GM18511 (cell line): ENCODE results near the gene NECTIN4.
"Not testable (repeated sequence)": the region's sequence is repeated elsewhere in the genome, so short reads cannot be mapped to it uniquely, and the experiment has no call there.

ENCODE experiments used
- ATAC-seq: cut with Tn5 transposase; IDR thresholded peaks from one replicate; pipeline ENCODE4 v1.9.1; 2021; ENCODE audit warnings: mild to moderate bottlenecking, moderate library complexity; ENCODE audit not compliant: unreplicated experiment

The NECTIN4 gene

DNA sequence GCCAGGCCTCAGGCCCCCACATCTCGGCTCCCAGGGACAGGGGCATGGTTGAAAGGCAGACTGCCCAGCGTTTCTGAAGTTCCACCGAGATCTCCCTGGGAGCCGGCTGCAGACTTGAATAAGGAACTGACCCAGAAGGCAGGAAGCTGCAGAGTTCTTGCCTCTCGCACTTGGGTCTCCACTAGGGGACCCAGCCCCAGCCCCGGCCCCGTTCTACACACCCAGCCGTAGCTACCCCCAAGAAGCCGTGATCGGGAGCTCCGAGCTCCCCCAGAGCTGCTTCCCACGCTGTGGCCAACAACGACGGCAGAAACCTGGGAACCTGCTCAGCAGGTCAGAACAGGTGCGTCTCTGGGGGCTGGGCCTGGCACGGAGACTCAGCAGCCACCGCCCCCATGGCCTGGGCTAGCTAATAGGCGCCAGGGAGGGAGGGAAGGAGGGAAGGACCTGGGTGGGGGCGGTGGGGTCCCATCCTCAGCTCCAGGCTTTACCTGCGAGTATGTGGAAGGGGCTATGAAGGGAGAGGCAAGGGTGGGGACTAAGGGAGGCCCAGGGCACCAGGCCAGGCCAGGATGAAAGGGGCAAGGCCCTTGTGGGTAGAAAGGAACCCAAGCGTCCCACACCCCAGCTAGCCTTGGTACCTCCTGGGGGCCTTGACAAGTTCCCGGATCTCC is at the start of gene NECTIN4:
Gene NECTIN4 (minus strand): TSS at position 308 of the 674 bp plus-strand sequence. CDS start 262 bp downstream, at position 46.
- no peak for ATAC-seq

DNA sequence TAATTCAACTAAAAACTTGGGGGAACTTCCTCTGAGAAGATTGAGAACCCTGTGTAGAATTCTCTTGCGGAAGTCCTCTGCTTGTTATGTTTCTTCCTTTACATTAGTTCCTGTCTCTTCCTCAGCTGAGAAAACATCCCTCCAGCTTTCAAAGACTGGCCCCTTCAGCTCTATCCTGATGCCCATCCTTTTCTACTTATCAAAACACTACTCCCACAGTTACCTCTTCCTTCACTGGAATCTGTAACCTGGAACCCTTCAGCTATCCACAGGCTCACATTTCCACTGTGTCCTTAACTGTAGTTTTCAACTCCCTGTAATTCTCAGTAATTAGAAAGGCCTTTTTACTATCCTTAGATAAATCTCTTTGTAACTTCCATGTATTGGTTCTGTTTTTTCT is 49.1 kb upstream of the NECTIN4 start:
- no peak for ATAC-seq

DNA sequence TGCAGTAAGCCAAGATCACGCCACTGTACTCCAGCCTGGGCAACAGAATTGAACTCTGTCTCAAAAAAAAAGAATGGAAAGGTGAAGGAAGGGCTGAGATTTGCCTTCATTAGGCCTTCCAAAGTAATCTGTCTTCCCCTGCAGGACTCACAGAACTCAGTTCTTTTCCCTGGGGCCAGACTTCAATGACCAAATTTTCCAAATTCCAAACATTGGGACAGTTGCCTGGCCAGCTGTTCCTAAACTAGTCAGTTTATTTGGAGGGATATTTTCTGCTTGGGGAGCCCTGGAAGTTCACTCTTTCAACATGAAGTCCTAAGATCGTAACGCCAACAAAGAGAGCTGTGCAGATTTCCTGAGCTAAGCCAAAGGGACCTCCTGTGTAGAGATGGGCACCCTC is 48.5 kb upstream of the NECTIN4 start:
- no peak for ATAC-seq

DNA sequence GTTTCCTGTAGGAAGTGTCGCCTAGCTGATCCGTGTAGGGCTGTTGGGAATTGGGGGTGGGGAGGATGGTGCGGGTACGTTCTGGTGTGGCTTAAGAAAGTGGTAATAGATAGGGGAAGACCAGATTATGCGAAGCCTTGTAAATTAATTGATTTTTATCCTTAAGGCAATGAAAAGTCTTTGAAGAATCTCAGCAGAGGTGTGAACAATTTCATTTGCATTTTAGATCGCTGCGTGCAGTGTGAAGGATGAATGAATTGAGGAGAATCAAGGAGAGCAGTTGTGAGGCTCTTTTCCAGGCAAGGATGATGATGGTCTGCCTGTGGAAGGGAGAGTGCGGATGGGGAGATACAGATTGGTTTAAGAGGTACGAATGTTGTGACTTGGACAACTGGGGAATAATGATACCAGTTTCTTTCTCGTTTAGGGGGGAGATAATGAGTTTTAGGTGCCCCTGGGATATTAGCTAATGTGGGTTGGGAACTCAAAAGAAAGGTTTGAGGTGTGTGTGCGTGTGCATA is 43.9 kb upstream of the NECTIN4 start:
- ATAC-seq, result peak; percentile 8

DNA sequence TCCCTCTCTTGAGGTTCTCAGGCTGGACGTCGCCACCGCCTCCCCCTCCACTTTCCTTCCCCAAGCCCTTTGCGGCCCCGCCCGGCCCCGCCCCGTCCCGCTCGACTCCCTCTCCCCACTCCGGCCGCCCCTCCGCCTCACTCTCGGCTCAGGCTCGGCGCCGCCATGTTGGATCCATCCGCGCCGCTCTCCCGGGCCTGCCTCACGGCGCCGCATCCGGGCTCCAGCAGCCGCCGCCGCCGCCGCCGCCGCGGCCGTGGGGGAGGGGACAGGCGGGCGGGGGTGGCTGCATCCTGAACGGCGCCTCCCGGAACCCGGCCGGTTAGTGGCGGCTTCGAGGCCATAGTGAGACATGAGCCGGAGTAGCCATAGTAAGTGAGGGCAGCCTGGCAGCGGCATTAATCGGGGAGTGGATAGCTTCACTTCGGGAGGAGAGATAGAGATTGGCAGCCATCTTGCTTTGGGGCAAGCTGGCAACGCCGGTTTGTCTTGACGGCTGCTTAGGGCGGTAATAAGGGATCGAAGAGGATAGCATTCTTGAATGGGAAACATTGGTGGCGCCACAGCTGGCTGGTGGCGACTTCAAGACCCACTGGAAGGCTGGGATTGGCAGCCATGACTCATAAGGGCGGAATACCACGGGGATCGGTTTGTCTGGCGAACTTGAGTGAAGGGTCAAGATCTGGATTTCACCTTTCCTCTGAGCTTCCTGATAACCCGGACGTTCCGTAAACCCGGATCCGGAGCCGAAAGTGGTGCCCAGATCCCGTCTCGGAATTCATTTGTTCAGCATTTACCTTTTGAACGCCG is 43.3 kb upstream of the NECTIN4 start, which contains the start of gene DEDD:
Gene DEDD (minus strand): TSS at position 258 of the 810 bp plus-strand sequence. CDS start 8,205 bp downstream, outside the sequence.
- peak; percentile 97 for ATAC-seq

DNA sequence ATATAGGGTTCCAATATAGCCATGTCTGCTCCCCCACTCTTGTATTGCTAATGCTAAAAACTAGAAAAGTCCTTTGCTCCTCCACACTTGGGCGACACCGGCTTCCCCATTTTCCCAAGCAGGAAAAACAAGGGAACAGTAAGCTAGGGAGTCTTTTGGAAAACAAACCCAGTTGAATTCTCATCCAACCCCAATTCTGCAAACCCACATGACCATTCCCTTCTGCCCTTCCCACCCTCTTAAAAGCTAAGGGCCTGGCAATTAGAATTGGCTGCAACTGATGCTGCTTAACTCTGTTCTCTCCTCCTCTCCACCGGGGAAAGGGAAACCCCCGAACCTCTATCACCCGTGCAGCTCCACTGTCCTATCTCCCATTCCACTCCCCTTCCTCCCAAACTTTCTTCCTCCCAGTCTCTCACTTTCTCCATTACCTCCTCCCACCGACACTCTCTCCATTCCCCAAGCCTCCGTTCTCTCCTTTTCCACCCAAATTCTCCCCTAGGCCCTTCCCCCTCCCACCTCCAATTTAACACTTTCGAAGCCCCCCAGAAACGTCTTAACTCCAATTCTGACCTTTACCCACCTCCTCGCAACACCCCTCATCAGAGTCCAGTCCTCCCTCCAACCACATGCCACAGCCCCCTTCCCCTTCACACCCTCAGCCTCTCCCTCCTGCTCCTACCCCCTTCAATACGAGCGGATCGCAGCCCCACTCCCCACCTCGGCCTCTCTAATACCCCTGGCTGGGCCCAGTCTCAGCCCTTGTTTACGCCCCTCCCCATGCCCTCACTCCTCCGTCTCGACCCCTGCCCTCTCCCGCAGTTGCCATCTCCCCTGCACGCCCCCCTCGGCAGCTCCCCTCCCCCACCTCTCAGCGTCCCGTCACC is 42.4 kb upstream of the NECTIN4 start:
- no peak for ATAC-seq

DNA sequence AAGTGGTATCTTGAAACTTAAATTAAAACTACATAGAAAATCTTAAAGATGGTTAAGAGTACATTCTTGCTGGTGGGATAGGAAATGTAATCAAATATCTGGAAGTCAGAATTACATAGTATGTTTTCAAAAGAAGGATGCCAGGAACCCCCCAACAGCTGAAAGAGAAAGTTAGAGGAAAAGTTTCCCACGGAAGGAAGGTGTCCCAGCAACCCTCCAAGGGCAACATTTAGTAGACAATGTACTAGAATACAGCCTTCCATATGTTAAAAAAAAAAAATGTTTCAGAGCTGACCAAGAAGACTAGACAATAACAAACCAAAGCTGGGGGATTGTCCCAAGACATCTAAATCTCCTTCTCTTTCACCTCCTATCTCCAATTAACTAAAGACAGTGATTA is 40.9 kb upstream of the NECTIN4 start:
- no peak for ATAC-seq

DNA sequence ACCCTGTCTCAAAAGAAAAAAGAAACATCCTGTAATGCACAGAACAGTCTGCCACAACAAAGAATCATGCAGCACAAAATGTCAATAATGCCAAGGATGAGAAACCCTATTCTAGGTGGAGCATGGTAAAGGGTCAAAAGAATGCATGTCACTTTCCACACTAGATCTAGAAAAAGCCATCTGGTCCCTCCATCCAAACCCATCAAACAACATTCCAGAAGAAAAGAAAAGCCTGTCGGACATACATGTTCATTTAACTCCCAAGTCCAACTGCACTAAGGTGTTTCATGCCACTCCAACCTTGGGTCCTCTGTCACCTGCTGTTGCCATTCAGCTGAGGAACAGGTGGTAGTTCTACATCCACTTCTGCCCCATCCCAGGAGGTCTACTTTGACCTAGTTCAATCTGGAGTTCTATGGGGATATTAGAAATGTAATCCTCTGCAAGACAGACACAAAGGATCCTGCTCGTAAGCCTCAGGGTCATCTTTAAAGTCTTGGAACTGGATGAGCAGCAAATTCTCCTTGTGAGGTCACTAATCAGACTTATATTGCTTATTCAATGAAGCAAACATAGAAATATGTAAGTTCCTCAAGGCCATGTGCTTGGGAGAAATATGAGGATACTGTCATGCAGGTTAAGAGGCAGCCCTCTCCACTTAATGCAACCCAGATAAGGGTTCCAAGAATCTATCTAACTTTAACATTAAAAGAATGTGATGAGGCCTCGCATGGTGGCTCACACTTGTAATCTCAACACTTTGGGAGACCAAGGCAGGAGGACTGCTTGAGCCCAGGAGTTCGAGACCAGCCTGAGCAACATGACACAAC is 39.4 kb upstream of the NECTIN4 start:
- ATAC-seq, result no peak

DNA sequence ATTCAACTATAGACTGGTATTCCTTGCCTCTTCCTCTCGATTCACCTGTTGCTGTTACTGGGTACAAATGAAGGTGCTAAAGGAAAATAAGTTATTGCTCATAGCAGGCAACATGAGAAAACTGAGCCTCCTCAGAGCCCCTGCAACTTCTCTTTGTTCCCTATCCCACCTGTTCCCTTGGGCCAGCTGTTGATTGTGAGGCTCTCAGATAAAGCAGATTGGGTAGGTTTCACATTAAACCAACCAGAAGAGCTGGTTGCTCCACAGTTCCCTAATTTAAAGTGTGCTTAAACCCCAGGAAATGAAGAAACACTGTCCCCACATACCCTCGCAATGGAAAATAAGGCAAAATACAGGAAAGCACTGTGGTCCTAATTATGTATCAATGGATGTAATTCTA is 38.3 kb upstream of the NECTIN4 start:
- no peak for ATAC-seq

DNA sequence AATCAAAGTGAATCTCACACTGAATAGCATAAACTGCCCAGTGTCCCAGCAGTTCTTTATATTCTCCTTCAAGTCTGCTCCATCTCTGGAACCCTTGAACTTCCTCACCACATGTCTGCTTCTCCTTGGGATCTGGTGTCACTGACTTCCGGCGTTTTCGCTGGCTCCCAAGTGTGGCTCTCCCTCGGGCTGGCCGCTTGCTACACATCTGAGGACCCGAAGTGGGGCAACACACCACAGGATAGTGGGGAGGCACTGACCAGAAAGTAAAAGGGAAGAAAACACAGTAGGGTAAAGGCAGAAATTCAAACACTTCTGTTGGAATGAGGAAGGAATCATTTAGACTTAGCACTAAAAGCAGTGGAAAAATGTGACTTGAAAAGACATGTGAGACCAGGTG is 33.6 kb upstream of the NECTIN4 start:
- ATAC-seq, result no peak

DNA sequence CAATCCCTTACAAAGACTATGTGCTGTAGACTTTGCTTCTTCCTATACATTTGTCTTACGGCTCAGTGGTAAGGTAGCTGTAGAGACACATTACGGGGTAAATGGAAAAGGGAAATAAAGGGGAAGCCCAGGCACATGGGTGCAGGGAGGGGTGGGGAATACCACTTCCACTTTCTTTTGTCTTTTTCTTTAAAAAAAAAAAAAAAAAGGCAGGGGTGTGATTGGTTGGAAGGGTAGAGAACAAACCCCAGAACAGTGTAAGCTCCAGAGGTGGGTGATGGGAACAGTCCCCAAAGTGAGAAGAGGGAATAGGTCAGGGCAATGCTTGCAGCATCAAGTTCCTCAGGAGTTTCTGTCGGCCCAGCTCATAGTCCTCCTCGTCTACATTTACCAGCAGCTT is 32.5 kb upstream of the NECTIN4 start:
- ATAC-seq, result no peak

DNA sequence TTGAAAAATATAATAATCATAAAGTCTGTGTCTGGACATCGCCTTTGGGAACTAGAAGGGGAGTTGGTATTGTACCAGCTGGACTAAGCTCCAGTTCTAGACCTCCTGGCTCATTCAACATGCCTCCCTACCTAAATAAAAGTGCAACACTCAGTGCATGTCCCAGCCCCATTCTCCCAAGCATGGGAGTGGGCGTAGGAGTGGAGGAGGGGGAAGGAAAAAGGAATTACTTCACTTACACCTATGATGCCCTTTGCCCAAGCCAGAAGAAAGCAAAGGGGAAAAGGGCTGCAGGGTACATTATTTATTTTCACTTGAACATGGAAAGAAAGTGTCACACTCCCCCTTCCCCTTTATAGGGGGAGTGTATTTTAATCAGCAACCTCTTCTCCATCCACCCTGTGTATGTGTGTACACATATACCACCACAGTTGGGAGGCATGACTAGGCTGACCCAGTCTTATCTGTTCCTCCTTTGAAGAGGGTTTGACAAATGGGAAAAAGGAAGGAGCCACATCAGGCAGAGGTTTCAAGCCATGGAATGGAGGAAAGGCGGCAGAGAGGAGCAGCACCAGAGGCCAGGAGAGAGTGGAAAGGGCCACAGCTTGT is 31.8 kb upstream of the NECTIN4 start:
- ATAC-seq, result no peak

DNA sequence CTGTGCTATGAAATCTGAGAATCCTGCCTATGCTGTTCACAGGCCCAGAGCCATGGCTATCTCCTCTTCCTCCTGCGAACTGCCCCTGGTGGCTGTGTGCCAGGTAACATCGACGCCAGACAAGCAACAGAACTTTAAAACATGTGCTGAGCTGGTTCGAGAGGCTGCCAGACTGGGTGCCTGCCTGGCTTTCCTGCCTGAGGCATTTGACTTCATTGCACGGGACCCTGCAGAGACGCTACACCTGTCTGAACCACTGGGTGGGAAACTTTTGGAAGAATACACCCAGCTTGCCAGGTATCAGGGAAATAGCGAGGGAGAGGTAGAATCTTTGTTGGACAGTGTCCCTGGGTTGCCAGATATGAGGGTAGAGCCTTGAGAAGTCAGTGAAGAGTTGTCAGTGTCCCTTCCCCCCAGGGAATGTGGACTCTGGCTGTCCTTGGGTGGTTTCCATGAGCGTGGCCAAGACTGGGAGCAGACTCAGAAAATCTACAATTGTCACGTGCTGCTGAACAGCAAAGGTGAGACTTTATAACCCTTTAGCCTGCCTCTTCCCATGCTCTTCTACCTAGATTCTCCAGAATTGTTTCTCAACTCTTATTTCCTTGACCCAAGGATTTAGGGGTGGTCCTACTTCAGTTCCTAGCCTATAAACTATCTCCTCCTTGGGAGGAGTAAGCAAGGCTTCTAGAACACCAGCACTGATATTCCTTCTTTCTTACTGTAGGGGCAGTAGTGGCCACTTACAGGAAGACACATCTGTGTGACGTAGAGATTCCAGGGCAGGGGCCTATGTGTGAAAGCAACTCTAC is 29.9 kb upstream of the NECTIN4 start:
- no peak for ATAC-seq

DNA sequence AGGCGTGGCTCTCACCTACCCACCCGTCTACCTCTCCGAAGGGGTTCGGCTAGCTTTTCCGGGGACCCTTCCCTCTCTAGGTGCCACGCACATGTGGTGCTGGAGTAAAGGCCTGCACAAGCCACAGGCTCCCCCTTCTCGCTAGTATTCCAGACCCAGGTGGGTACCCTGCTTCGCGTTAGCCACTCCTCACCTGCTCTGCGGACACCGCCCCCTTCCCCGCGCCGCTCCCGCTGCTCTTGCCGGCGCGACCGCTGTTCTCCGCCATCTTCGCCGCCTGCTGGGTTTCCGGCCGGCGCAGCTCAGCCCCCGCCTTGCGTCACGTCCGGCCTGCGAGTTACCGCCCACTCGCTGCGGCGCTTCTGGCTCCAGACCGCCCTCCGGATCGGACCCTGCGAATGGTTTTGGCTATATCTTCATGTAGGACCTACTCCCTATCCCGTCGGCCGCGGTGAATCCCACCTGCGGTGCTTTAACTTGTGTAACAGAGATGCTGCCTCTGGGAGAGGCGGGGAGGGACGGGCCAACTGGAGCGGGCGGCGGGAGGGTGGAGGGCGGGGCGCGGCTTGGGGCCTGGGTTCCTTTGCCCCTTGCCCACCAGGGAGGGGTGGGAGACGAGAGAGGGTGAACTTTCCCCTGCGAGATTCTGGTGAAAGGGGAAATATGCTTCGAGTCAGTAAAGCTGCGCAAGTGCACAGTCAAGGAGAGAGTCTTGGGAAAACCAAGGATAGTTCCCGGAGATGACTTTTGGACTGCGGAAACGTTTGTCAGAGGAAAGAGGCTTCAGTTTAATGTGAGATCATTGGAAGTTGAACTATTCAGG is 28.6 kb upstream of the NECTIN4 start, which contains the start of the genes NIT1 and PFDN2:
Gene NIT1 (plus strand): TSS at position 347 of the 823 bp plus-strand sequence. CDS start 72 bp downstream, at position 419.
Gene PFDN2 (minus strand): TSS at position 279 of the 823 bp plus-strand sequence. CDS start 11 bp downstream, at position 268.
- peak; percentile 90 for ATAC-seq

DNA sequence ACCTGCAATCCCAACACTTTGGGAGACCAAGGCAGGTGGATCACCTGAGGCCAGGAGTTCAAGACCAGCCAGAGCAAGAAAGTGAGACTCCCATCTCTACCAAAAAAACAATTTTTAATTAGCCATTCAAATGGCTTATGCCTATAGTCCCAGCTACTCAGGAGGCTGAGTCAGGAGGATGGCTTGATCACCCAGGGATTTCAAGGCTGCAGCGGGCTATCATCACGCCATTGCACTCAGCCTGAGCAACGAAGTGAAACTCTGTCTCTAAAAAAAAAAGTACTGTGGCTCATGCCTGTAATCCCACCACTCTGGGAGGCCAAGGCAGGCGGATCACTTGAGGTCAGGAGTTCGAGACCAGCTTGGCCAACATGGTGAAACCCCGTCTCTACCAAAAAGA is 26.6 kb upstream of the NECTIN4 start:
- not testable (repeated sequence) for ATAC-seq

DNA sequence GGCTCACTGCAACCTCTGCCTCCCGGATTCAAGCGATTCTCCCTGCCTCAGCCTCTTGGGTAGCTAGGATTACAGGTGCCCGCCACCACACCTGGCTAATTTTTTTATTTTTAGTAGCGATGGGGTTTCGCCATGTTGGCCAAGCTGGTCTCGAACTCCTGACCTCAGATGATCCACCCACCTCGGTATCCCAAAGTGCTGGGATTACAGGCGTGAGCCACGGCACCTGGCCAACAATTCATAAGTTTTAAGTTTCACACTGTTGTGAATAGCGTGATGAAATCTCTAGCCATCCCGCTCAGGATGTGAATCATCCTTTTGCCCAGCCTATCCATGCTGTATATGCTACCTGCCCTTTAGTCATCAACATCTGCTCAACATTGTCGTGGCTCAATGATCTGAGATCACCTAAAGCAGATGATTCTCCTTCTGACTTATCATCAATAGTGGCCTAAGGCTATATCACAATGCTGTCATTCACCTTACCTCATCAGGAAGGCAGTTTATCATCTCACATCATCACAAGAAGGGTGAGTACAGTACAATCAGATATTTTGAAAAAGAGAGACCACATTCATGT is 25.9 kb upstream of the NECTIN4 start:
- no peak for ATAC-seq

DNA sequence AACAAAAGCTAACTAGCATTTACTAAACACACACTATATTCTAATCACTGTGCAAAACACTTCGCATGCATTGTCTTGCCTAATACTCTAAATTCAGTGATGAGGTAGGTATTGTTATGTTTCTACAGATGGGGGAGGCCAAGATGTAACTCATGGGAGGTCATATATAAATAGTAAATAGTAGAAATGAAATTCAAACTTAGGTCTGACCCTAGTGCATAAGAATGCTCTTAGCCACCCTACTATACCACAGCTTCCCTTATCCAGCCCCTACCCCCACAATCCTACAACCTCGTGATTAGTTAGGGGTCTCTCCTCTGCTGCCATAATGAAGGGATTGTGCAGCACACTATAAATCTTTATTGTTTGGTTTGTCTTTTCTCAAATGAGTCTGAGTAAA is 25.2 kb upstream of the NECTIN4 start:
- ATAC-seq, result no peak
